Parathyroid adenoma (tissue), 2 donors: ENCODE data around the gene COX7C.
"Not testable (repeated sequence)": the region's sequence is repeated elsewhere in the genome, so short reads cannot be mapped to it uniquely, and the experiment has no call there.

Source experiments
- H2AFZ ChIP-seq: fragments of 300-600 bp; sonication (generic); one replicate; pipeline ENCODE4 v1.7.0; 2017; ENCODE audit warnings: antibody characterized with exemption, mild to moderate bottlenecking
- H3K27ac ChIP-seq: fragments of 300-600 bp; sonication (generic); one replicate; pipeline ENCODE4 v1.7.0; 2017
- H3K27me3 ChIP-seq: fragments of 300-600 bp; sonication (generic); one replicate; pipeline ENCODE4 v1.7.0; 2017; ENCODE audit warnings: low read length; ENCODE audit not compliant: control insufficient read depth, insufficient read depth
- H3K36me3 ChIP-seq: fragments of 300-600 bp; sonication (generic); one replicate; pipeline ENCODE4 v1.7.0; 2017; ENCODE audit warnings: low read length; ENCODE audit not compliant: control insufficient read depth, insufficient read depth
- H3K4me1 ChIP-seq: fragments of 300-600 bp; sonication (generic); one replicate; pipeline ENCODE4 v1.7.0; 2017; ENCODE audit warnings: control low read depth
- H3K4me2 ChIP-seq: fragments of 300-600 bp; sonication (generic); one replicate; pipeline ENCODE4 v1.7.0; 2017; ENCODE audit warnings: low read length
- H3K4me3 ChIP-seq: fragments of 300-600 bp; sonication (generic); one replicate; pipeline ENCODE4 v1.7.0; 2017; ENCODE audit warnings: low read depth, low read length
- H3K79me2 ChIP-seq: fragments of 300-600 bp; sonication (generic); one replicate; pipeline ENCODE4 v1.7.0; 2017; ENCODE audit warnings: control low read depth
- H3K9ac ChIP-seq: fragments of 300-600 bp; sonication (generic); one replicate; pipeline ENCODE4 v1.7.0; 2017; ENCODE audit warnings: mild to moderate bottlenecking
- H3K9me3 ChIP-seq: fragments of 300-600 bp; sonication (generic); one replicate; pipeline ENCODE4 v1.7.0; 2017; ENCODE audit warnings: low read length; ENCODE audit not compliant: control insufficient read depth
- TF ChIP-seq, protein P1 (sequence below): fragments of 300-600 bp; sonication (generic); IDR thresholded peaks from one replicate; pipeline ENCODE4 v1.7.0; 2017; ENCODE audit warnings: antibody characterized with exemption, mild to moderate bottlenecking
- donor health status: primary hyperparathyroidism.

COX7C gene

DNA sequence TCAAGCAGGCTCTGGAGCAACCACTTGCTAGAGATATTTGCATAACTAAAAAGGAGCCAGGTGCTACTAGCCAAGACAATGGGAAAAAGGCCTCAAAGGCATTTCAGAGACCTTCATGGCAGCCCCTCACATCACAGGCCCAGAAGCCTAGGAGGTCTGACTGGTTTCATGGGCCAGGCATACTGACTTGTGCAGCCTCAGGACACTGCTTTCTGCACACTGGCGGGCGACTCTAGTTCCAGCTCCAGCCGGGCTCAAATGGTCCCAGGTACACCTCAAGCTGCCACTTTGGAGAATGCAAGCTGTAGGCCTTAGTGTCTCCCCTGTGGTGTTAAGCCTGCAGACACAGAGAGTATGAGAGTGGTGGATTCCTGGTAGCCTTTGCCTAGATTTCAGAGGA is 27.1 kb downstream of the COX7C start:
- Histone ChIP-seq H3K9ac (no peak overlapping the region), H3K4me3 (no peak overlapping the region), H3K79me2 (no peaks in the 10 kb centered on the region), H3K4me1 (no peaks in the 10 kb centered on the region), H3K27ac (no peak overlapping the region), H3K9me3 (no peaks in the 10 kb centered on the region), H3K36me3 (no peaks in the 10 kb centered on the region), H3K27me3 (no peaks in the 10 kb centered on the region), H2AFZ (no peak overlapping the region), H3K4me2 (no peak overlapping the region)
- TF ChIP-seq, protein P1, sequence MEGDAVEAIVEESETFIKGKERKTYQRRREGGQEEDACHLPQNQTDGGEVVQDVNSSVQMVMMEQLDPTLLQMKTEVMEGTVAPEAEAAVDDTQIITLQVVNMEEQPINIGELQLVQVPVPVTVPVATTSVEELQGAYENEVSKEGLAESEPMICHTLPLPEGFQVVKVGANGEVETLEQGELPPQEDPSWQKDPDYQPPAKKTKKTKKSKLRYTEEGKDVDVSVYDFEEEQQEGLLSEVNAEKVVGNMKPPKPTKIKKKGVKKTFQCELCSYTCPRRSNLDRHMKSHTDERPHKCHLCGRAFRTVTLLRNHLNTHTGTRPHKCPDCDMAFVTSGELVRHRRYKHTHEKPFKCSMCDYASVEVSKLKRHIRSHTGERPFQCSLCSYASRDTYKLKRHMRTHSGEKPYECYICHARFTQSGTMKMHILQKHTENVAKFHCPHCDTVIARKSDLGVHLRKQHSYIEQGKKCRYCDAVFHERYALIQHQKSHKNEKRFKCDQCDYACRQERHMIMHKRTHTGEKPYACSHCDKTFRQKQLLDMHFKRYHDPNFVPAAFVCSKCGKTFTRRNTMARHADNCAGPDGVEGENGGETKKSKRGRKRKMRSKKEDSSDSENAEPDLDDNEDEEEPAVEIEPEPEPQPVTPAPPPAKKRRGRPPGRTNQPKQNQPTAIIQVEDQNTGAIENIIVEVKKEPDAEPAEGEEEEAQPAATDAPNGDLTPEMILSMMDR, result no peak

DNA sequence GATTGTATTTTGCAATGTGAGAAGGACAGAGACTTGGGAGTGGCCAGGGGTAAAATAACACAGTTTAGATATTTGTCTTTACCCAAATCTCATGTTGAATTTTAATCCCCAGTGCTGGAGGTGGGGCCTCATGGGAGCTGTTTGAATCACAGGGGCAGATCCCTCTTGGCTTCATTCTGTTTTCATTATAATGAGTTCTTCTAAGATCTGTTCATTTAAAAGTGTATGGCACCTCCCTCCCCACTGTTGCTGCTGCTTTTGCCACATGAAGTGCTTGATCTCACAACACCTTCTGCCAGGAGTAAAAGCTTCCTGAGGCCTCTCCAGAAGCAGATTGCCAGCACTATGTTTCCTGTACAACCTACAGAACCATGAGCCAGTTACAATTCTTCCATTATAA is 28.1 kb downstream of the COX7C start:
- no peaks in the 10 kb centered on the region for H3K27me3 ChIP-seq
- no peak overlapping the region for H3K4me3 ChIP-seq
- H3K9ac ChIP-seq, result no peak overlapping the region
- no peaks in the 10 kb centered on the region for H3K4me1 ChIP-seq
- no peak overlapping the region for H2AFZ ChIP-seq
- no peaks in the 10 kb centered on the region for H3K36me3 ChIP-seq
- TF ChIP-seq, protein P1, result no peak
- H3K79me2 ChIP-seq, result no peaks in the 10 kb centered on the region
- H3K4me2 ChIP-seq, result no peak overlapping the region
- H3K9me3 ChIP-seq, result no peaks in the 10 kb centered on the region
- no peak overlapping the region for H3K27ac ChIP-seq

DNA sequence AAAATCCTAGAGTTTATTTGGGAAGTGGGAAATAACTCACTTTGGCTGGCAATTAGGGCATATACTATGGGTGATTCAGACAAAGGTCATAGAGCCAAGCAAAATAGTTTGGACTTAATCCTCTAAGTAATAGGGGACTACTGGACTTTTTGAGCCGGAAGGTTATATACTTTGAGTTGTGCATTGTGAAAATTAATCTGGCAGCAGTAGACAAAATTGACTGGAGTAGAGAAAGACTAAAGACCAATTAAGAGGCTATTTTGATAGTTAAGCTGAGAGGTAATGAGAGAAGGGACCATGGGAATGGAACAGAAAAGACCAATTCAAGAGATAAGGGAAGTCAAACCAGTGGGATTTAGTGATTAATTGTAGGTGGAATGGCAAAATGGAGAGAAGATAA is 28.9 kb downstream of the COX7C start:
- no peaks in the 10 kb centered on the region for H3K27me3 ChIP-seq
- H3K27ac ChIP-seq, result no peak overlapping the region
- H3K4me3 ChIP-seq, result no peak overlapping the region
- H3K4me2 ChIP-seq, result no peak overlapping the region
- H3K4me1 ChIP-seq, result no peaks in the 10 kb centered on the region
- no peak overlapping the region for H3K9ac ChIP-seq
- TF ChIP-seq, protein P1, result no peak
- H3K79me2 ChIP-seq, result no peaks in the 10 kb centered on the region
- no peaks in the 10 kb centered on the region for H3K36me3 ChIP-seq
- H2AFZ ChIP-seq, result no peak overlapping the region
- H3K9me3 ChIP-seq, result no peaks in the 10 kb centered on the region

DNA sequence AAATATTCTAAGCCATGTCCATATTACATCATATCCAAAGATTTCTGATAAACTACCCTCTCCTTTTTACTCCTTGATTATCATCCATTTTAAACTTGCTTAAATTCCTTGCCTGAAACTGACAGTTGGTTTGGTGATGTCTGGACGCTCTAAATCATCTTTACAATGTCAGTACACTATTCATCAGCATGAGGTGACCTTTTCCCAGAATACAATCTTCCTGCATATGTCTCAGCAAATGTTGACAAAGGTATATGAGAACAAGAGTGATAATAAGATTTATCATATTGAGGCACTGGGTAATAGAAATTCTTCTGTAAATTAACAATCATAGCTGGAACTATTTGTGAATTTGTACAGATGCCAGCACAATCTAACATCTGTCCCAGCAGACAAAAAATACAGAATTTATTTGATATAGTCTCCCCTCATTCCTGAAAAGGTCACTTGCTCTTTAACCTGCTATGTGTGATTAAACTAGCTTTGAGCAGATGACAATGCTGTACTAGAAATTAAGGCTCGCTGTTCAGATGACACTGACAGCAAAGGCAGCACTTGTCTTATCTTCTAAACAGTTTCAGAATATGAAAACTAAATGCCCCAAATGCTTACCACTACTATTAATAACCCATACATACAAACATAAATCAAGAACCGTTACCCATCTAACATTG is 32.2 kb downstream of the COX7C start:
- no peaks in the 10 kb centered on the region for H3K79me2 ChIP-seq
- H3K36me3 ChIP-seq, result no peaks in the 10 kb centered on the region
- H3K4me2 ChIP-seq, result no peak overlapping the region
- H3K27ac ChIP-seq, result no peak overlapping the region
- H3K4me1 ChIP-seq, result no peaks in the 10 kb centered on the region
- no peak overlapping the region for H2AFZ ChIP-seq
- no peak overlapping the region for H3K4me3 ChIP-seq
- no peaks in the 10 kb centered on the region for H3K9me3 ChIP-seq
- H3K27me3 ChIP-seq, result no peaks in the 10 kb centered on the region
- TF ChIP-seq, protein P1, result no peak
- H3K9ac ChIP-seq, result no peak overlapping the region

DNA sequence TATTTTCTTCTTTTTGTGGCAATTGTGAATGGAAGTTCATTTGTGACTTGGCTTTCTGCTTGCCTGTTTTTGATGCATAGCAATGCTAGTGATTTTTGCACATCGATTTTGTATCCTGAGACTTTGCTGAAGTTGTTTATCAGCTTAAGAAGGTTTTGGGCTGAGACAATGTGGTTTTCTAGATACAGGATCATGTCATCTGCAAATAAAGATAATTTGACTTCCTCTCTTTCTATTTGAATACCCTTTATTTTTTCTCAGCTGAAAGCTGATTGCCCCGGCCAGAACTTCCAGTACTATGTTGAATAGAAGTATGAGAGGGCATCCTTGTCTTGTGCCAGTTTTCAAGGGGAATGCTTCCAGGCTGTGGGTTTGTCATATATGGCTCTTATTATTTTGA is 43.0 kb downstream of the COX7C start:
- not testable (repeated sequence) for H3K27ac ChIP-seq, H3K27me3 ChIP-seq, H3K36me3 ChIP-seq, H2AFZ ChIP-seq, H3K9ac ChIP-seq, H3K4me3 ChIP-seq, H3K9me3 ChIP-seq, H3K79me2 ChIP-seq, H3K4me1 ChIP-seq, H3K4me2 ChIP-seq
